Right lobe of liver (tissue), 4 donors: ENCODE measurements around the gene CX3CL1.
"Not testable (repeated sequence)": the region's sequence is repeated elsewhere in the genome, so short reads cannot be mapped to it uniquely, and the experiment has no call there.

Experiments used
- CTCF ChIP-seq, 4 donors: fragments of 200-600 bp in 3 of 4; fragments of 450-650 bp in 1 of 4; IDR thresholded peaks; one replicate each; pipeline versions ENCODE4 v1.5.1 to v1.8.0; 2016 to 2022; ENCODE audit warnings: antibody characterized with exemption in 4 of 4, mild to moderate bottlenecking in 2 of 4
- POLR2A ChIP-seq: fragments of 450-650 bp; IDR thresholded peaks from one replicate; pipeline ENCODE4 v1.6.1; 2017; ENCODE audit warnings: antibody characterized with exemption, mild to moderate bottlenecking
- donor health status: DM: no; HTN: no; CAD: no.
- donor health status: DM: no; HTN: no; CAD: no.
- donor health status: DM: no; HTN: yes; CAD: no.

DNA sequence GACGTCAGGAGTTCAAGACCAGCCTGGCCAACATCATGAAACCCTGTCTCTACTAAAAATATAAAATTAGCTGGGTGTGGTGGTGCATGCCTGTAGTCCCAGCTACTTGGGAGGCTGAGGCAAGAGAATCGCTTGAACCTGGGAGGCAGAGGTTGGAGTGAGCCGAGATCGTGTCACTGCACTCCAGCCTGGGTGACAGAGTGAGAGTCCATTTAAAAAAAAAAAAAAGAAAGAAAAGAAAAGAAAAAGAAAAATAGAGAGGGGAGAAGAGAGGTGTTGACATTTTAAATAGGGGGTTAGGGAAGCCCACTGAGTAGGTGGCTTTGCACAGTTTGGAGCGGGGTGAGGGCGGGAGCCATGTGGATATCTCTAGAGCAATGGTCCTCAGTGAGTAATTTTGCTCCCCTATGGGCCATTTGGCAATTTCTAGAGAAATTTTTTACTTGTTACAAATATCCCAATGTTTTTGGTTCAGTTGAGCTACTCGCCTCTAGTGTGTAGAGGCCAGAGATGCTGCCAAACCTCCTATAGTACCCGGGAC, 2.7 kb downstream of the CX3CL1 start:
- not testable (repeated sequence) for TF ChIP-seq CTCF (IDR thresholded peaks at IDR 0.05); POLR2A
